Measurements from ENCODE around the gene KMT2E.
"Not testable (repeated sequence)": the region's sequence is repeated elsewhere in the genome, so short reads cannot be mapped to it uniquely, and the experiment has no call there.

The KMT2E gene

DNA sequence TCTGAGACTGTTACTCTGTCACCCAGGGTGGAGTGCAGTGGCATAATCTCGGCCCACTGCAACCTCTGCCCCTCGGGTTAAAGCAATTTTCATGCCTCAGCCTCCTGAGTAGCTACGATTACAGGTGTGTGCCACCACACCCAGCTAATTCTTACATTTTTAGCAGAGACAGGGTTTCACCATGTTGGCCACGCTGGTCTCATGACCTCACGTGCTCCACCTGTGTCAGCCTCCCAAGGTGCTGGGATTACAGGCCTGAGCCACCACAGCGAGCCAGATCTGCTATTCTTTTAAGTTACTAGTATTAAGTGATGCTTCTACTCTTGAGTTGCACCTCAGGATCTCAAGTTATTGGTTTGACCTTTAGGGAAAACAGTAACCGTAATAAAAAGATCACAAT lies 23.0 kb upstream of the KMT2E start:
- TF ChIP-seq POLR2A (IDR thresholded peaks at IDR 0.05; ENCODE audit: low read depth, low read length), result no peak
- FAIRE-seq, result no peak
- no peak for DNase-seq (ENCODE audit: insufficient read length, low spot score)

DNA sequence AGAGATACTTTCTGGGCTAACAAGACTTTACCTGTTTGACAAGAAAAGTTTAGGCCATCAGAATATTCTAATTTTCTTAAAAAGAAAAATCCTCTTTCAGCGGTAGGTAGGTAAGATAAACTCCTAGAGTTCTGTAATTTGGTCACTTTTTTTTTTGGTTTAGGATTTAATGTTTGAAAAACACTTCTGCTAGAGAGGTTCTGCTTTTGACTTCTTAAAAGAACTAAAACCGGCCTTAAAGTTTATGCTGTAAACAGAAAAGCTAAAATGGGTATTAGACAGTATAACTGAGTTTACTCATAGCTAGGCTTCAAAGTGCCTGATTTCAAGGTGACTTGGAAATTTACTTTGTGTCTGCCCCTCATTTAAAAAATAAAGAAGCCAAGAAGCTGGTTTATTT lies 21.7 kb upstream of the KMT2E start:
- FAIRE-seq (no peak), DNase-seq (ENCODE audit: insufficient read length, low spot score) (no peak)
- no peak for TF ChIP-seq POLR2A (IDR thresholded peaks at IDR 0.05; ENCODE audit: low read depth, low read length)

DNA sequence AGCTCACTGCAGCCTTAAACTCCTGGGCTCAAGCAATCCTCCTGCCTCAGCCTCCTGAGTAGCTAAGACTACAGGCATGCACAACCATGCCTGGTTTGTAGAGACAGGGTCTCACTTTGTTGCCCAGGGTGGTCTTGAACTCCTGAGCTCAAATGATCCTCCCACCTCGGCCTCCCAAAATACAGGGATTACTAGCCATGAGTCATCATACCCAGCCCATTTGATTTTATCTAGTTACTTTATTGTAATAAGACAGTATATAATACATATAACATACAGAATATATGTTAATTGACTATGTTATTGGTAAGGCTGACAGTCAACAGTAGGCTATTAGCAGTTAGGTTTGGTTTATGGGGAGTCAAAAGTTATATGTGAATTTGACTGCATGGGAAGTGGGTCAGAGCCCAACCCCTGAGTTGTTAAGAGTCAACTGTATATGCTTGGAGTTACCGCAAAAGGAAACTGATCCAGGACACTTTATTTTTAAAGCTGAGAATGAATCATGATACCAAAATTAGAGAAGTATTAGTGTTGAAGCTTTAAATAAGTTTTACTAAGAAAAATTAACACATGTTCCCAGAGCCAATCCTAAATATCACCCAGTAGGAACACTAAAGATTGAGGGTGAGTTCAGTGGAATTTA lies 20.7 kb upstream of the KMT2E start:
- DNase-seq (ENCODE audit: insufficient read length, low spot score) (no peak), FAIRE-seq (no peak)
- no peak for TF ChIP-seq POLR2A (IDR thresholded peaks at IDR 0.05; ENCODE audit: low read depth, low read length)

DNA sequence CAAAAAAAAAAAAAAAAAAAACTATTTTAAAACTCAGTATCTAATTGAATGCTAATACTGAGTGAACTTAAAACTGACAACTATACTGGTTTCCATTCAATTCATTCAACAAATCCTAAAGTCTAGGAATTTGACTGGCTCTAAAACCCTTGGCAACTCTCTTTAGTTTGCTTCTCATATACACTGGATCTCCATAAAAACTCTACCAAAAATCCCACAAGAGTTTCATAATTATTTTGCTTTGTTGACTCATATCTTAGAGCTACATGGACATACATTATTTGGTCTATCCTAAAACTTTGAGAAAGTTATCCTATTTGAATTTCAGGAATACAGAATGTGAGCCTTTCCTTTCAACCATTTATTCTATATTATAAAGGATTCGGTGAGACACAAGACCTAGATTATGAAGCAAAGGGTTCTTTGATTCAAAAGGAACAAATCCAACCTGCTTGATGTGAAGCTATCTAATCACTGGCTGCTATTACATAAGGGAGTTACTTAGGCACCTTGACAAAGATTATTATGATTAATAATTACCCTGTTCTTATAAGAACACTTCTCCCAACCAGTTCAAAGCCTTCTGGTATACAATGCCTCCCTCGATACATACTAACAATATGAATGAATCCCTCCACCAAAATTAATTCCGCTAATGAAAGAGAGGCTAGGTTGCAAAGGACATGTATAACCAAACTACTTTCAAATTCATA lies 15.8 kb upstream of the KMT2E start:
- TF ChIP-seq POLR2A (IDR thresholded peaks at IDR 0.05; ENCODE audit: low read depth, low read length), result no peak

DNA sequence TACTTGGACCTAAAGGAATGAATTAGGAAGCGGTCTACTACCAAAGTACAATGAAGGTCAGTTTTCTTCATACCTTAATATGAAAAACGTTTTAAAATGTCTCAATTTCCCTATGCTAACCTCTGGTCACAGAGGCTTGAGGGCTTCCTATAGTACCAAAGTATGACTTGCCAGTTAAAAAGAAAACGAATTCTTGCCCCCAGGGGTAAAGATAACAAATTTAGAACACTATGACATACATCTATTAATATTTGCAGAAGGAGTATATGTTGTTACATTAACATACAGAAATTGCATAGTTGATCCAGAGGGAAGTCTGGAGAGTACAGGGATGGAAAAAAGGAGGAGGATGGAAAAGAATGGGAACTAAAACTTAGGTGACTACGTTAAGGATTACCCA lies 13.8 kb upstream of the KMT2E start:
- FAIRE-seq, result no peak
- no peak for TF ChIP-seq POLR2A (IDR thresholded peaks at IDR 0.05; ENCODE audit: low read depth, low read length)
- no peak for DNase-seq (ENCODE audit: insufficient read length, low spot score)

More for the DNA sequence above, 15.8 kb upstream of the KMT2E start:
- FAIRE-seq (no peak), DNase-seq (ENCODE audit: insufficient read length, low spot score) (no peak)

DNA sequence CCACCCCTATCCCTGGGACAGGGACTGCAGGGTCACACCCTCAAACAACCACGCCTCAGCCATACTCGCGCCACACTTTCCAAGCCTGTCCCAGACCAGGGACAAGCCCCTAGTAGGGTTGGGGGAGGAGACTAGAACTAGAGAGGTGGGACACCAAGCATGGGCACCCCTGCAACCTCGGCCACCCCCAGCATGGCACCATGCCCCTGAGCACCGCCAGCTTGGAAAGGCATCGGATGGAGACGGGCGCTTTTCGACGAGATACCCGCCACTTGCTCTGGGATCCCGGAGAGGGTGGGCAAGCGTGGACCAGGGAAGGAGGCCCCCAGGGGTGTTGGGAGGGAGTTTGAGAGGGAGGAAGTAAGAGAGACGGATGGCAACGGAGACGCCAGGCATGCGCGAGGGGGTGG lies 13.1 kb upstream of the KMT2E start:
- TF ChIP-seq POLR2A (IDR thresholded peaks at IDR 0.05; ENCODE audit: low read depth, low read length), result no peak
- no peak for FAIRE-seq

DNA sequence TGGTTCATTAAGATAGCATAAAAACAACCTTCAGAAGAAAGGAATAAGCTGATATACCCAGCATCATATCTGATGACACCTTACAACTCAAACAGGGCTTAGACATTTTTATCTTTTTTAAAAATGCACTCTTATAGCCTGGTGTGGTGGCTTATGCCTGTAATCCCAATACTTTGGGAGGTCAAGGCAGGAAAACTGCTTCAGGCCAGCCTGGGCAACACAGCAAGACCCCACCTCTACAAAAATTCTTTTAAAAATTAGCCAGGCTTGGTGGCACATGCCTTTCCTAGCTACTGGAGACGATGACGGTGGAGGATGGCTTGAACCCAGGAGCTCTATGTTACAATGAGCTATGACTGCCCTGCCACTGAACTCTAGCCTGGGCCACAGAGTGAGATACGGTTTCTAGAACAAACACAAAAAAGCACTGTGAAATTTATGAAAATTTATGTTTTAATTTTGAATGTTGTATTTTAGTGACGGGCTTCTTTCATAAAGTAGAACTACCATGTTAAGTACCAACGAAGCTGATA lies 12.3 kb upstream of the KMT2E start:
- FAIRE-seq, result no peak

More for the DNA sequence above, 13.1 kb upstream of the KMT2E start:
- no peak for DNase-seq (ENCODE audit: insufficient read length, low spot score)

DNA sequence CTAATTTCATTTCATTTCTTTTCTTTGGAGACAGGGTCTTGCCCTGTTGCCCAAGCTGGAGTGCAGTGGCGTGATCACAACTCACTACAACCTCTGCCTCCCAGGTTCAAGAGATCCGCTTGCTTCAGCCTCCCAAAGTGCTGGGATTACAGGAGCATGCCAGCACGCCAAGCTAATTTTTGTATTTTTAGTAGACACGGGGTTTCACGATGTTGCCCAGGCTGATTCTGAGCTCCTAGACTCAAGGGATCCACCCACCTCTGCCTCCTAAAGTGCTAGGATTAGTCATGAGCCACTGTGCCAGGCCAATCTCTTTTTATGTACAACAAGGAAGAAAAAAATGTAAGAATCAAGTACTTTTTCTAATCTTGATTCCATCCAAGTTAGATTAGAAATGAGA lies 10.7 kb upstream of the KMT2E start:
- TF ChIP-seq POLR2A (IDR thresholded peaks at IDR 0.05; ENCODE audit: low read depth, low read length), result no peak
- DNase-seq (ENCODE audit: insufficient read length, low spot score) (no peak), FAIRE-seq (peak; percentile 93)

More for the DNA sequence above, 12.3 kb upstream of the KMT2E start:
- DNase-seq (ENCODE audit: insufficient read length, low spot score), result no peak
- TF ChIP-seq POLR2A (IDR thresholded peaks at IDR 0.05; ENCODE audit: low read depth, low read length), result no peak

DNA sequence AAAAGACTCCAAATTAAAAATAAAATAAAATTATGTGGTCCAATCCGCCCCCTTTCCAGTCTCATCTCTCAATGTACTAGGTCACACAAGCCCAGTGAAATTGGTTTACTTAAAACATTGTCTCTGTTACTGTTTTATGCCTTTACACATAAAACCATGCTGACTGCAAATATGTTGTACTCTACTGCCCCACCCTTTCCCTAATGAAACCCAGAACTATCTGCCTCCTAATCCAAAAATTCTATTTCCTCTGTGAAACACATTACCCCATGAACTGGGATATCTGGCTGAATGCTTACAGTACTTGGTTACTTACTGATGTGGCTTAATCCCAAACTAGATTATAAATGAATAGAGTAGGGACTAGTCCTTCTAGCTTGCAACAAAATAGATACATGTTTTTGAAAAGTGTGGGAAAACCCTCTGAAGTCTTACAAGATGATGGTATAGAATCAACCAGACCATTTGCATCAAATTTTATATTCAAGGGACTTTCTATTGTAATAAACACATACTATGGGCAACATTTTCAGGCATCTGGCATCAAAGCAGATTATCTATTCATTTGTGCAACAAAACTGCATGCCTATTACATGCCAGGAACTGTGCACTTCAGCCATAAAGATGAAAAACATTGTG lies 10.0 kb upstream of the KMT2E start:
- no peak for TF ChIP-seq POLR2A (IDR thresholded peaks at IDR 0.05; ENCODE audit: low read depth, low read length)
- DNase-seq (ENCODE audit: insufficient read length, low spot score) (no peak), FAIRE-seq (peak; percentile 27)

DNA sequence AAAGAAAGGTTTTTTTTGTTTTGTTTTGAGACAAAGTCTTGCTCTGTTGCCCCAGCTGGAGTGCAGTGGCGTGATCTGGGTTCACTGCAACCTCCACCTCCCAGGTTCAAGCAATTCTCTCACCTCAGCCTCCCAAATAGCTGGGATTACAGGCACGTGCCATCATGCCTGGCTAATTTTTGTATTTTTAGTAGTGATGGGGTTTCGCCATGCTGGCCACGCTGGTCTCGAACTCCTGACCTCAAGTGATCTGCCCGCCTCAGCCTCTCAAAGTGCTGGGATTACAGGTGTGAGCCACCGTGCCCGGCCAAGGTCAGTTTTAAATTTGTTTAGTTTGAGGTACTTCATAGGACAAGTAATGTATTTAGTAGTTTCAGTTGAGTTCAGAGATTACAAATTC lies 9.0 kb upstream of the KMT2E start:
- DNase-seq (ENCODE audit: insufficient read length, low spot score); FAIRE-seq: not testable (repeated sequence)

DNA sequence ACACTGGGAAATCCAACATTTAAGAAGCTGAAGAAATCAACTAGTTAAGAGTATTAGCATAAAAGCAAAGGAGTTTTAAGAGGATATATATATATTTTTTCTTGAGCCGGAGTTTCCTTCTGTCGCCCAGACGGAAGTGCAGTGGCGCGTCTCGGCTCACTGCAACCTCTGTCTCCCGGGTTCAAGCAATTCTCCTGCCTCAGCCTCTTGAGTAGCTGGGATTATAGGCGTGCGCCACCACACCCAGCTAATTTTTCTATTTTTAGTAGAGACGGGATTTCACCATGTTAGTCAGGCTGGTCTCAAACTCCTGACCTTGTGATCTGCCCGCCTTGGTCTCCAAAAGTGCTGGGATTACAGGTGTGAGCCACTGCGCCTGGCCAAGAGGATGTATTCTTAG lies 8.5 kb upstream of the KMT2E start:
- DNase-seq (ENCODE audit: insufficient read length, low spot score); FAIRE-seq: not testable (repeated sequence)

DNA sequence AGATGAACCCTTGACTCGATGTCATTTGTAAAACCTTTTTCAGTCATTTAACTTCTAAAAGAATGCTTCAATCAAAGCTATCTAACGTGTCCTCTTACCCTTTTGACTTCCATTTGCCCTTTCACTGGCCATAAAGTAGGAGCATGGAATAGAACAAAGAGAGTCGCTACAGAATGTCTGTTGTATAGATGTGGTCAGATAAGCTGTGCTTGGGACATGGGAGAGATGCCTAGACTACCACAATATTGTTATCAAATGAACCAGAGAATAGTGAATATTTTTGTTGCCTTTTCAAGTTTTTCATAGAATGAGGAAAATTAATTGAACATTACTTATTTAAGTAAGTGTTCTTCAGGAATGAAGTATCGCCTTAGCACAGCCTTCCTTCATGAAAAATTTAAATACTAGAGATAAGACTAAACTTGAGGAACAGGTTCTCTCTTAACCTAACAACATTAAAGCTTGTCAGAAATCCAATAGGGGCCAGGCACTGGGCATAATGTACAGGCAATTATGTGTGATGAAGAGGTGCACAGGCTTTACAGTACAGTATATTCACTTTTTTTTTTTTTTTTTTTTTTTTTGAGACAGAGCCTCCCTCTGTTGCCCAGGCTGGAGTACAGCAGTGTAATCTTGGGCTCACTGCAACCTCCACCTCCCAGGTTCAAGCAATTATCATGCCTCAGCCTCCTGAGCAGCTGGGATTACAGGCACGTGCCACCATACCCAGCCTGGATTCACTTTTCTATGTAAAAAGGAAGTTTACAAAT lies 7.5 kb upstream of the KMT2E start:
- no peak for TF ChIP-seq POLR2A (IDR thresholded peaks at IDR 0.05; ENCODE audit: low read depth, low read length)
- FAIRE-seq (no peak), DNase-seq (ENCODE audit: insufficient read length, low spot score) (no peak)

DNA sequence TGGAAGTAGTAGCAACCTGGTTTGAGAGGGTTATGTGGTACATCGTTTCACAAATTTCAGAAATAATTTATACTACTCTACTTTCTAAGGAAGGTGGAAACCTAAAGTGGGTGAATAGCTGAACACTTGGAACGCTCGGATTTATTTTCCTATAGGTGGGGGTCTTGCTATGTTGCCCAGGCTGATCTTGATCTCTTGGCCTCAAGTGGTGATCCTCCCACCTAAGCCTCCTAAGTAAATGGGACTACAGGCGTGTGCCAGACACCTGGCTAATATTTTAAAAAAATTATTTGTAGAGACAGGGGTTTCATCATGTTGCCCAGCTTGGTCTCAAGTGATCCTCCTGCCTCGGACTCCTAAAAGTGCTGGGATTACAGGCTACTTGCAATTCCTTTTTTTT lies 6.7 kb upstream of the KMT2E start:
- TF ChIP-seq POLR2A (IDR thresholded peaks at IDR 0.05; ENCODE audit: low read depth, low read length), result no peak
- DNase-seq (ENCODE audit: insufficient read length, low spot score), result no peak
- no peak for FAIRE-seq

Measured in H54 (cell line).